Kidney epithelial cell (primary cell): ENCODE measurements around the gene ZNF556. TPM values are rescaled to one million over a fixed set of nuclear protein-coding genes. Genes with fewer than 3 reads are reported as not detected.

ENCODE experiments used
- DNase-seq: peaks from one replicate; pipeline ENCODE4 v3.0.0-alpha.2; 2010; ENCODE audit warnings: low read depth
- H3K27me3 ChIP-seq: 2 replicates; pipeline ENCODE4 v1.6.0; 2011; ENCODE audit warnings: low read length; ENCODE audit not compliant: control insufficient read depth, insufficient read depth
- H3K36me3 ChIP-seq: 2 replicates; pipeline ENCODE4 v1.5.1; 2011; ENCODE audit warnings: low read length; ENCODE audit not compliant: control insufficient read depth, insufficient read depth
- H3K4me3 ChIP-seq: 2 replicates; pipeline ENCODE4 v1.5.1; 2011; ENCODE audit warnings: low read depth, mild to moderate bottlenecking, control low read depth, low read length
- total RNA-seq: library from RNA; depleted of rRNA; stranded (reverse); fragments of >200 nt; gene quantifications from 2 replicates; pipeline ENCODE4 v1.2.3, GENCODE V29; 2015
- TF ChIP-seq, protein P1 (sequence below): IDR thresholded peaks from 2 replicates; pipeline ENCODE4 v1.5.1; 2011; ENCODE audit warnings: mild to moderate bottlenecking, moderate library complexity, low read length, control low read depth, inconsistent platforms; ENCODE audit not compliant: insufficient read depth, poor library complexity, severe bottlenecking

Gene ZNF556
- total RNA-seq = 0.07 TPM in 1 of 2 replicates, not detected in the other

GRCh38 chr19:2867025-2867991 is at the start of gene ZNF556:
TSS of gene ZNF556 (plus strand) at chr19:2867335. CDS start at chr19:2867422, 87 bp downstream.
- H3K4me3 ChIP-seq = no peak within 1 kb of the TSS
- no peak for DNase-seq

DNA sequence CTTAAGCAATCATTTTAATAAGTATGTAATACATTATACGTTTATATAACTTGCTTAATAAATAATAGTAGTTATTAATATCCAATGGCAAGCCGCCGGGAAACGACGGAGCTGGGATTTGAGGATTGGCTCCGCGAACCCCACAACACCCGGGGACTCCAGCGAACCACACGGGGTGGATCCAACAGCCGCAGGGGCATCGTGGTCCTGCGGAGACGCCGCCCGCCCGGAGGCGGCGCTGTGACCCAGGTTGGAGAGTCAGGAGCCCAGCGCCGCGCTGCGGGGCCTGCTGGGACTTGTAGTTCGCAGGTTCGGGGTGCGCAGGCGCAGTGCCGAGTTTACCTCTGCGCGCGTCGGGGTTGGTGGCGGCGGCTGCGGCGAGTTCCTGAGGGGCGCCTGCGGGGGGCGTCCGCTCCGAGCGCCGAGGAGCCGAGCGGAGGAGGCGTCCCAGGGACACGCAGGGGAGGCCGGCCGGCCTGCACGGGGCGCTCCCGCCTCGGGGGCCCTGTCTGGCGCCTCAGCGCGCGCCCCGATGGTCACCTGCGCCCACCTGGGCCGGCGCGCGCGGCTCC is 47.5 kb upstream of the ZNF556 start, which contains the start of gene ZNF554:
Gene ZNF554, plus strand, starts transcription at position 329 of the 572 bp plus-strand sequence. Its CDS starts 204 bp downstream, at position 533.
- TF ChIP-seq, protein P1, sequence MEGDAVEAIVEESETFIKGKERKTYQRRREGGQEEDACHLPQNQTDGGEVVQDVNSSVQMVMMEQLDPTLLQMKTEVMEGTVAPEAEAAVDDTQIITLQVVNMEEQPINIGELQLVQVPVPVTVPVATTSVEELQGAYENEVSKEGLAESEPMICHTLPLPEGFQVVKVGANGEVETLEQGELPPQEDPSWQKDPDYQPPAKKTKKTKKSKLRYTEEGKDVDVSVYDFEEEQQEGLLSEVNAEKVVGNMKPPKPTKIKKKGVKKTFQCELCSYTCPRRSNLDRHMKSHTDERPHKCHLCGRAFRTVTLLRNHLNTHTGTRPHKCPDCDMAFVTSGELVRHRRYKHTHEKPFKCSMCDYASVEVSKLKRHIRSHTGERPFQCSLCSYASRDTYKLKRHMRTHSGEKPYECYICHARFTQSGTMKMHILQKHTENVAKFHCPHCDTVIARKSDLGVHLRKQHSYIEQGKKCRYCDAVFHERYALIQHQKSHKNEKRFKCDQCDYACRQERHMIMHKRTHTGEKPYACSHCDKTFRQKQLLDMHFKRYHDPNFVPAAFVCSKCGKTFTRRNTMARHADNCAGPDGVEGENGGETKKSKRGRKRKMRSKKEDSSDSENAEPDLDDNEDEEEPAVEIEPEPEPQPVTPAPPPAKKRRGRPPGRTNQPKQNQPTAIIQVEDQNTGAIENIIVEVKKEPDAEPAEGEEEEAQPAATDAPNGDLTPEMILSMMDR = peak; percentile 93
- Histone ChIP-seq H3K36me3 (no peaks in the 10 kb centered on the region), H3K4me3 (peak within 1 kb of the TSS; percentile 90), H3K27me3 (no peaks in the 10 kb centered on the region)
- peak; percentile 84 for DNase-seq

More at GRCh38 chr19:2867025-2867991, at the start of gene ZNF556:
- TF ChIP-seq, protein P1 = no peak
- Histone ChIP-seq H3K27me3 (no peaks in the 10 kb centered on the region), H3K36me3 (no peaks in the 10 kb centered on the region)

GRCh38 chr19:2820112-2820702 is 46.9 kb upstream of the ZNF556 start:
- Histone ChIP-seq H3K36me3 (no peaks in the 10 kb centered on the region), H3K4me3 (peak overlapping the region; percentile 90), H3K27me3 (no peaks in the 10 kb centered on the region)
- no peak for DNase-seq
- TF ChIP-seq, protein P1 = no peak

GRCh38 chr19:2822846-2823245 is 44.3 kb upstream of the ZNF556 start:
- Histone ChIP-seq H3K4me3 (no peak overlapping the region), H3K27me3 (no peaks in the 10 kb centered on the region), H3K36me3 (no peaks in the 10 kb centered on the region)
- TF ChIP-seq, protein P1 = no peak
- no peak for DNase-seq

DNA sequence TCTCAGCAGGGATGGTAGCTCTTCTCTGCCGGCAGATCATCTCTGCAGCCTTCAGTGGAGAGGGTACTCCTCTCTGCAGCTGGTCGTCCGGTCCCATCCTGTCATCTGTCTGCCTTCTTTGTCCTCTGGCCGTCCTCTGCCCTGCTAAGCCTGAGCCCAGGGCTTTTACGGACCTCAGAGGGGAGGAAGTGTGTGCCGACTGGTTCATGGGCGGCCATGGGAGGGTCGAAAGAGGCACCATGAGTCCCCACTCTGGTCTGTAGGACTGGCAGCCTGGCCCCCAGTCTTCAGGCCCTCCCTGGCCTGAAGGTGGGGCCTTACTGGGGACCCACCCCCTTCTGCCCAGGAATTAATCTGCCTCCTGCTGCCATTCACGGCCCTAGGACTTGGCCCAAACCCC is 43.5 kb upstream of the ZNF556 start:
- no peaks in the 10 kb centered on the region for H3K36me3 ChIP-seq
- TF ChIP-seq, protein P1 = no peak
- no peaks in the 10 kb centered on the region for H3K27me3 ChIP-seq
- no peak overlapping the region for H3K4me3 ChIP-seq
- DNase-seq = no peak
